ENCODE measurements around the gene ATG2A.
"Not testable (repeated sequence)": the region's sequence is repeated elsewhere in the genome, so short reads cannot be mapped to it uniquely, and the experiment has no call there.

The ATG2A gene

DNA sequence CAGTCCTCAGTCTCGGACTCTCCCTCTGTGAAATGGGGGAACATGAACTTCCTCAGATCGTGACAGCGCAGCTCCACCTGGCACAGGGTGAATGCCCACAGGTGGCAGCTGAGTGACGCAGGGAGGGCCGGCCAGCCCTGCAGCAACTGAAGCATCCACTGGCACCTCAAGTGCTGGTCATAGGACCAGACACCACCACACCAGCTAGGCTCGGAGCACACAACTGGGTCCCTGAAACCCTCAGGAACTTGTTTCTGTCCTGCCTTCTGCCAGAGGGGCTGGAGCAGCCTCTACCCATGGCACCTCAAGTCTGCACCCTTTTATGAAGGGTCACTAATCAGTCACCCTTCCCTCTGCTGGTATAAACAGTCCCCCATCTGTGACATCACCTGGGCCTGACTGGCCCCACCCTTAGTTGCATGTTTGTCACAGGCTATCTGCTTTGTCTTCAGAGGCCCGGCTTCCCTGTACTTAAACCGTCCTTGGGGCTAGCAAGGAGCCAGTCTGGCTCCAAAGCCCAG is 65.1 kb downstream of the ATG2A start:
- DNase-seq, result no peak

DNA sequence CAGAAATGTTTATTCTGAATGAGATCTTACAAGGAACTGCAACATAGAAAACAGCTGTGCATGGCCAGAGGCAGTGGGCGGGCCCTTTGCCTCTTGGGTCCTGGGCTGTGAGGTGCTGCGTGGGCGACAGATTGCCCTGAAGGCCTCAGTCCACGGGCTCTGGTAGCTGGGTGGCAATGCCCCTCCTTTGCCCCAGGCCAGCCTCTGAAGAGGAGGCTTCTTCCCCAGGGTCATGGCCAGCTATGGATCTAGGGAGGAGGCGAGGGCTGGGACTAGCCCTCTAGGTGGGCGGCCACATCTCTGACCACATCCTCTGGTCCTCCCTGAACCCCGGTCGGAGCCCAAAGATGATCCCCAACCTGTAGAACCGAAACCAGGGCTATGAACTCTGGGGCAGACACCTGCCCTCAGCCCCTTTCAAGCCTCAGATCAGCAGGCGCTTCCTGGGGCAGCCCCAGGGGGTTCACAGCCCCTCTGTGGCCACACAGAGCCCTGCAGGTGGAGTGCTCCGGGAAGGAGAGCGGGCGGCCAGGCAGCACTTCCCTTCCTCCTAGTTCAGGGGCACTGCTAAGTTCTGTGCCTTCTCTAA is 65.9 kb downstream of the ATG2A start:
- DNase-seq, result peak; percentile 60

DNA sequence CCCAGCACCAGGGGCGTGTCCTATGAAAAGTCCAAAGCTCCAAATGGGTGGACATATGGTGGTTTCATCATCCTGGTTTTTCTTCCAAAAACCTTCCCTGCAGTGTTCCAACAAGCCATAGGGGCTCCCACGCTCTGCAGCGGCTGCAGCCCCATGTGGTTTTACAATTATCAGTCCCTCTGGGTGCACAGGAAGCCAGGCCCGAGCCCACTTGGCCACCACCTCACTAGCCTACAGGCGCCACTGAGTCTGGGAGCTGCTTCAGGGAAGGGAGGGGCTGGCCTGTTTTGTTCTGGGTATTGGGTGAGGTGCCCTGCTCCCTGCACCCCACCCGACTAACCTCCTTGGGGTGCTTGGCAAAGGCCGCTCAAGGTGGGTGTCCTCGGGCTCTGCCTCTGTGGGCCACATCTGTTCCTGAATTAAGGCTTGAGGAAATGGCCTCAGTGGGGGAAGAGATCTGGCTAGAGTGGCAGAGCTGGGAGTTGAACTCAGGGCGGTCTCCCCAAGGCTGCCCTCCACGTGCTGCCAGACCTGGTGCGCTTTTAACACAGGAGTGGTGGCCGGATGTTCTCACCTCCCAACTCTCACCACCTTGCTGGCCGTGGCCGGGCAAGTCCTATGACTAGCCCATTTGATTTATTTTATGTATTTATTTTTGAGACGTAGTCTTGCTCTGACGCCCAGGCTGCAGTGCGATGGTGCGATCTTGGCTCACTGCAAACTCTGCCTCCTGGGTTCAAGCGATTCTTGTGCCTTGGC is 67.2 kb downstream of the ATG2A start:
- DNase-seq, result no peak

DNA sequence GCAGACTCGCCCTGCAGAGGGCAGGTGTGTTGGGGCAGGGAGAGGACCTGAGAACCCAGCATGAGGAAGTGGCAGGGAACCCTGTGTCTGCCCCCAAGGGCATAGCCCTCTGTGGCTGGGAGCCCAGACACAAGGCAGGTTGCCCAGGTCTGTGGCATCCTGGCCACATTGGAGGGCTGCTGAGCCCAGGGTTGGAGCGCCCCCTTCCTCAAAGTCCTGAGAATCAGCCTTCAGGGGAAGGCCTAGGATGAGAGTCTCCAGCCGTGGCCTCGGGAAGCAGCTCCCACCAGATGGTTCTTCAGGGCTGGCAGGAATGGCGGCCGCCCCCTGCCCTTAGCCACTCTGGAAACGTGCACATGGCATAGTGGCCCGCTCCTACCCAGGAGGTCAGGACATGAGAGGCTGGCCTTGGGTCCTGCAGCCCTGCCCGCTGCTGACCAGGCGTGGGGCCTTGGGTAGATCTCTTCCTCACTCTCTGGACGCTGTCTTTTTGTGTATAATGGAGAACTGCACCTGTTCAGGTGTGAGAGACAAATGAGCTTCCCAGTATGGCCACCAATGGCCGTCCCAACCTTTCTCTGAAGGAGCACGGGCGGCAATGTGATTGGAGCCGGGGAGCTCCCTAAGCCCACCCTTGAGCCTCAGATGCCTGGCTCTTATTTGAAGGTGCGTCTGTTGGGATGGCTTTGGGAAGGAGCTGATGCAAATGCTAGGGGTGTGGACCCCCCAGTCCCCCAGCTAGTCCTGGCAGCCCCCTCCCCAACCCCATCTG is 68.0 kb downstream of the ATG2A start:
- no peak for DNase-seq

DNA sequence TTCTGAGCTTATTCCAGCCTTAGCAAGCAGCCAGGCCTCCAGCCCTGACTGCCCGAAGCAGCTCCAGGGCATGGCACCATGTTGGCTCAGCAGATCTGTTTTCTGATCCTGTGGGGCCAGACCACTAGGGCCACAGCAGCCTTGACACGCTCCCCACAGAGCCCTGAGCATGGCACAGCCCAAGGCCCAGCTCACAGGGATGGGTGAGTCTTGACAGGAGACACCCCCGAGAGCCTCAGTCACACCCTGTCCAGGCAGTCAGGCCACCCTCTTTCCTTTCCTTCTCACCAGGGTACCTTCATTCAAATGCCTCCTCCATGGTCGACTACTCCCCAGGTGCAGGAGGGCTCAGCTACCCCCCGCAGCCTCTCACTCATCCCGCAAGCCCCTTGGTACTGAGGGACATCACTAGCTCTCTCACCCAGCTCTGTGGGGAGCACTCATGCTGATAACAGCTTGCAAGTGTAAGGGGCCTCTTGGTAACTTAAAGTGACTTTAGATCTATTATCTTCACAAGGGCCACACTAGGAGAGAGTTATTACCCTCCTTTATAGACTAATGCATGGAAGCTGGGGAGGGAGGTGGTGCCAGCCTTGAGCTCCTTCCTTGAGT is 68.7 kb downstream of the ATG2A start:
- DNase-seq, result no peak

DNA sequence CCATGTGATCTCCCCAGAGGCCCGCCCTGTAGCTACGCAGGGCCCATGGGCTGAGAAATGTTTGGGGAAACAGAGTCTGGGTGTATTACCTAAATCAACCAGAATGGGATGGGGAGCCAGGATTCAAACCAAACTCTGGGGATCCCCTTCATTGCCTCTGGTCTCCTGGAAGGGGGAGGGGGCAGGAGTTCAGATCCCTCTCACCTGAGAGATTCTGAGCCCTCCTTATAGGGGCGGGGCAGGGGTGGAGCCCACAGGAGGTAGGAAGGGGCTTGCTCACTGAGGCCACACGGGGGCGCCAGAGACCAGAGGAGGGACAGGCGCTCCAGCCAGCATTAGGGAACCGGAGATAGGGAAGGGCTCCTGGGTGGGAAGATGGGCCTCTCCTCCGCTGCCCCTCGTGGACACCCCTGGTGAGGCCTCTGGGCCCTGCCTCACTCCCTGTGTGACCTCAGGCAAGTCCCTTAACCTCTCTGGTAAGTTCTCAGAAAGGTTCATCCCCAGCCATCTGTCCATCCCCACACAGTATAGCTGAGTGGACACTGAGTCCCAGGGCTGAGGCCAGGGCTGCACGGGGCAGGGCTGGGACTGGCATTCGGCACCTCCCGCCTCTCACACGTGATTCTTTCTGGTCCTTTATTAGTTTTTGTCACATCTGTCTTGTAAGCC is 69.9 kb downstream of the ATG2A start:
- DNase-seq, result peak; percentile 92

DNA sequence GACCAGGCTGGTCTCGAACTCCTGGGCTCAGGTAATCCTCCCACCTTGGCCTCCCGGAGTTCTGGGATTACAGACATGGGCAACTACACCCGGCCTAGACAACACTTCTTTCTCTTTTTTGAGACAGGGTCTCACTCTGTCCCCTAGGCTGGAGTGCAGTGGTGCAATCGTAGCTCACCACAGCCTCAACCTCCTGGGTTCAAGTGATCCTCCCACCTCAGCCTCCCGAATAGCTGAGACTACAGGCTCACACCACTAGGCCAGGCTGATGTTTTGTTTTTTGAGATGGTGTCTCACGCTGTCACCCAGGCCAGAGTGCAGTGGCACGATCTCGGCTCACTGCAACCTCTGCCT is 71.3 kb downstream of the ATG2A start:
- DNase-seq, result not testable (repeated sequence)

DNA sequence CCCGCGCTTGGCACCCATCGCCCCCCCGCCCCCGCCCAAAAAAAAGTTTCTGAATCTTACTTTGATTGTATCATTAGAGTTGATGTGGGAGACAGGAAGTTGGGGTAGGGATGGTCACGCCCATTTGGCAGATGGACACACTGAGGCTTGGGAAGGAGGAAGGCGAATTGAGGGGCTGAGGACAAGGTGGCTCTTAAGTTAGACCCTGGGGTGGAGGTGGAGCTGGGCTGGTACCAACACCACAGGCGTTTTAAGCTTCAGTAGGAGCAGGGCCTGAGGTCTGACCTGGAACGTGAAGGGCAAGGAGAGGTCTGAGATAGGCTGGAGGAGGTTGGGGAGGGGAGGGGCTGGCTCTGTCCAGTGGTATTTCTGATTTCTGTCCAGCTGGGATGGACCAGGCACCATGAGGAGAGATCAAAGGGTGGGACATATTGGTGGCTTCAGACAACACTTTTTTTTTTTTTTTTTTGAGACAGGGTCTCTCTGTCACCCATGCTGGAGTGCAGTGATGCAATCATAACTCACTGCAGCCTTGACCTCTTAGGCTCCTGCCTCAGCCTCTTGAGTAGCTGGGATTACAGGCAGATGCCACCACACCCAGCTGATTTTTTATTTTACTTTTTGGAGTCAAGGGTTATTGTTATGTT is 71.8 kb downstream of the ATG2A start:
- no peak for DNase-seq
